ENCODE results near the gene SYNCRIP. TPM values are rescaled to one million over a fixed set of nuclear protein-coding genes. Genes with fewer than 3 reads are reported as not detected.

Gene SYNCRIP
- total and polyA plus RNA-seq, 2 donors (not counting 1 experiment from before 2014, with no cell fraction given) = 29.2 to 44.3 TPM

- no peak for DNase-seq (ENCODE audit: low read depth in 2 of 2)
Measured at GRCh38 chr6:85581572-85581971, 61.1 kb downstream of the SYNCRIP start.

GRCh38 chr6:85580878-85581267, 61.8 kb downstream of the SYNCRIP start:
- Histone ChIP-seq H3K4me1 (ENCODE audit: control insufficient read depth, extremely low read depth, insufficient read depth, low read length) (peaks cover 16% of the 10 kb centered on the region), H3K36me3 (ENCODE audit: control insufficient read depth, insufficient read depth, low read length) (no peaks in the 10 kb centered on the region), H3K4me3 (replicated peaks in 1 of 4; ENCODE audit: control extremely low read depth in 1 of 4, insufficient read depth in 1 of 4, low read depth in 3 of 4, low read length in 4 of 4) (no peak overlapping the region), H3K9me3 (ENCODE audit: control insufficient read depth, insufficient read depth, low read depth, low read length) (no peaks in the 10 kb centered on the region), H3K79me2 (ENCODE audit: control insufficient read depth, insufficient read depth, low read length) (peaks cover 53% of the 10 kb centered on the region), H3K9ac (ENCODE audit: insufficient read depth, low read length) (no peak overlapping the region), H2AFZ (ENCODE audit: low read length) (no peak overlapping the region), H3K27ac (ENCODE audit: insufficient read depth, low read length) (no peak overlapping the region), H4K20me1 (ENCODE audit: control insufficient read depth, extremely low read depth, insufficient read depth, low read length) (no peaks in the 10 kb centered on the region), H3K4me2 (ENCODE audit: extremely low read depth, insufficient read depth, low read length) (no peak overlapping the region), H3K27me3 (ENCODE audit: control insufficient read depth, insufficient read depth, low read length) (no peaks in the 10 kb centered on the region)
- no peak for TF ChIP-seq CTCF (conservative IDR thresholded peaks at IDR 0.05 in 1 of 2, IDR thresholded peaks at IDR 0.05 in 1 of 2; ENCODE audit: low read depth in 1 of 2, low read length in 2 of 2)
- DNase-seq (ENCODE audit: low read depth in 2 of 2) = peak; percentile 53 to 80

More at GRCh38 chr6:85581572-85581971, 61.1 kb downstream of the SYNCRIP start:
- Histone ChIP-seq H3K9me3 (ENCODE audit: control insufficient read depth, insufficient read depth, low read depth, low read length) (no peaks in the 10 kb centered on the region), H3K4me3 (replicated peaks in 1 of 4; ENCODE audit: control extremely low read depth in 1 of 4, insufficient read depth in 1 of 4, low read depth in 3 of 4, low read length in 4 of 4) (no peak overlapping the region), H3K36me3 (ENCODE audit: control insufficient read depth, insufficient read depth, low read length) (no peaks in the 10 kb centered on the region), H3K9ac (ENCODE audit: insufficient read depth, low read length) (no peak overlapping the region), H3K27ac (ENCODE audit: insufficient read depth, low read length) (no peak overlapping the region), H3K4me1 (ENCODE audit: control insufficient read depth, extremely low read depth, insufficient read depth, low read length) (peaks cover 13% of the 10 kb centered on the region), H3K4me2 (ENCODE audit: extremely low read depth, insufficient read depth, low read length) (no peak overlapping the region), H3K79me2 (ENCODE audit: control insufficient read depth, insufficient read depth, low read length) (peaks cover 50% of the 10 kb centered on the region), H2AFZ (ENCODE audit: low read length) (no peak overlapping the region), H3K27me3 (ENCODE audit: control insufficient read depth, insufficient read depth, low read length) (no peaks in the 10 kb centered on the region), H4K20me1 (ENCODE audit: control insufficient read depth, extremely low read depth, insufficient read depth, low read length) (no peaks in the 10 kb centered on the region)
- TF ChIP-seq EZH2 (IDR thresholded peaks at IDR 0.05; ENCODE audit: low read length, missing control alignments) (no peak), CTCF (conservative IDR thresholded peaks at IDR 0.05 in 1 of 2, IDR thresholded peaks at IDR 0.05 in 1 of 2; ENCODE audit: low read depth in 1 of 2, low read length in 2 of 2) (no peak)

GRCh38 chr6:85580118-85580877, 62.4 kb downstream of the SYNCRIP start:
- Histone ChIP-seq H3K27ac (ENCODE audit: insufficient read depth, low read length) (no peak overlapping the region), H3K4me2 (ENCODE audit: extremely low read depth, insufficient read depth, low read length) (peak overlapping the region; percentile 13)
- DNase-seq (ENCODE audit: low read depth in 2 of 2) = peak in 1 of 2 donors; percentile 19

More at GRCh38 chr6:85580118-85580877, 62.4 kb downstream of the SYNCRIP start:
- Histone ChIP-seq H2AFZ (ENCODE audit: low read length) (no peak overlapping the region), H3K27me3 (ENCODE audit: control insufficient read depth, insufficient read depth, low read length) (no peaks in the 10 kb centered on the region), H3K79me2 (ENCODE audit: control insufficient read depth, insufficient read depth, low read length) (peaks cover 50% of the 10 kb centered on the region), H3K9ac (ENCODE audit: insufficient read depth, low read length) (no peak overlapping the region), H3K9me3 (ENCODE audit: control insufficient read depth, insufficient read depth, low read depth, low read length) (no peaks in the 10 kb centered on the region), H3K4me1 (ENCODE audit: control insufficient read depth, extremely low read depth, insufficient read depth, low read length) (peaks cover 16% of the 10 kb centered on the region), H3K4me3 (replicated peaks in 1 of 4; ENCODE audit: control extremely low read depth in 1 of 4, insufficient read depth in 1 of 4, low read depth in 3 of 4, low read length in 4 of 4) (no peak overlapping the region), H4K20me1 (ENCODE audit: control insufficient read depth, extremely low read depth, insufficient read depth, low read length) (no peaks in the 10 kb centered on the region), H3K36me3 (ENCODE audit: control insufficient read depth, insufficient read depth, low read length) (no peaks in the 10 kb centered on the region)
- TF ChIP-seq CTCF (conservative IDR thresholded peaks at IDR 0.05 in 1 of 2, IDR thresholded peaks at IDR 0.05 in 1 of 2; ENCODE audit: low read depth in 1 of 2, low read length in 2 of 2) = no peak
- TF ChIP-seq EZH2 (IDR thresholded peaks at IDR 0.05; ENCODE audit: low read length, missing control alignments) = no peak

Measured in fibroblast of lung (primary cell).